ES-I3 (cell line): Measurements from ENCODE around the gene PACS1.
A peak's percentile ranks its signal among the peaks of the same experiment; 100 is the strongest.

Experiments
- H3K36me3 ChIP-seq: 2 replicates; pipeline ENCODE4 v1.6.1; 2013; ENCODE audit warnings: mild to moderate bottlenecking, low read length, control low read depth, moderate library complexity; ENCODE audit not compliant: insufficient read depth
- H3K4me1 ChIP-seq: 2 replicates; pipeline ENCODE4 v1.6.1; 2013; ENCODE audit warnings: mild to moderate bottlenecking, control low read depth, low read length; ENCODE audit not compliant: insufficient read depth
- H3K9ac ChIP-seq: 2 replicates; pipeline ENCODE4 v1.6.1; 2013; ENCODE audit warnings: low read depth, mild to moderate bottlenecking, low read length, moderate library complexity
- H3K9me3 ChIP-seq: 2 replicates; pipeline ENCODE4 v1.6.1; 2013; ENCODE audit warnings: mild to moderate bottlenecking, low read length, moderate library complexity; ENCODE audit not compliant: control insufficient read depth, insufficient read depth

Gene PACS1

DNA sequence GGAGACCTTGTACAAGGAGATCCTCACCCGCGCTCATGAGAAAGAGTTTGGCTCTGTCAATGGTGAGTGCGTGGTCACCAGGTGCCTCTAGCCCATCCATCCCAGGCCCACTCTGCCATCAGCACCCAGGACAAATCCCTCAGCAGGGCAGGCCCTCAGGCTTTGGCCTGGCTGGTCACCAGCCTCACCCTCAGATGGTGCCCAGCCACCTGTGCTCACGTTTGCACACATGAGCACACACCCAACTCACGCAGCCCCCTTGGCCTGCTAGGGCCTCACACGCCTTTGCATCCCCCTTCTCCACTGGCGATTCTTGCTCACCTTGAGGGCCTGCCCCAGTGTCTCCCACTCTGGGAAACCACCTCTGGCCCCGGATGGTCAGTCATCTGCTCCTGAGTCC is 194.3 kb downstream of the PACS1 start:
- Histone ChIP-seq H3K9ac (no peak overlapping the region), H3K9me3 (no peaks in the 10 kb centered on the region), H3K36me3 (no peaks in the 10 kb centered on the region)

DNA sequence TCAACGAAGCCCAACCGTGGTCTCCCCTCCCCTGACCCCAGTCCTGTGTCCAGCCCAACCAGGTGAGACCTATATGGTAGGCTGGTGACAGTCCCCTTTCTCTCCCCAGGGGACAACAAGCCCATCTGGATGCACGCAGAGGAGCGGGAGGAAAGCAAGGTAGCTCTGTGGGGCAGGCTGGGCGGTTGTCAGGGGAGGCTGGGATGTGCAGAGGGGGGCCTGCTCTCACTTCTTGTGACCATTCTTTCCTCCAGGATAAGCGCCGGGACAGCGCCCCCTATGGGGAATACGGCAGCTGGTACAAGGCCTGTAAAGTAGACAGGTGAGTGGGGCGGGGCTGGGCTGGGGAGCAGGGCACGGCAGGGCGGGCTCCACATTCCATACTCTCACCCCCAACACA is 194.8 kb downstream of the PACS1 start:
- H3K36me3 ChIP-seq: no peaks in the 10 kb centered on the region
- no peaks in the 10 kb centered on the region for H3K9me3 ChIP-seq
- no peak overlapping the region for H3K9ac ChIP-seq
- H3K4me1 ChIP-seq: no peaks in the 10 kb centered on the region

More for the DNA sequence above, 194.3 kb downstream of the PACS1 start:
- H3K4me1 ChIP-seq: no peaks in the 10 kb centered on the region

- Histone ChIP-seq H3K4me1 (no peaks in the 10 kb centered on the region), H3K9ac (no peak overlapping the region), H3K36me3 (no peaks in the 10 kb centered on the region), H3K9me3 (no peaks in the 10 kb centered on the region)
These were observed 195.7 kb downstream of the PACS1 start for GRCh38 chr11:66265531-66266377.

- Histone ChIP-seq H3K36me3 (no peaks in the 10 kb centered on the region), H3K4me1 (no peaks in the 10 kb centered on the region), H3K9me3 (no peaks in the 10 kb centered on the region), H3K9ac (0 out of 2 replicates have a peak overlapping the region, but pooled peaks have one; percentile 63)
These were observed 196.4 kb downstream of the PACS1 start for GRCh38 chr11:66266378-66267038.

DNA sequence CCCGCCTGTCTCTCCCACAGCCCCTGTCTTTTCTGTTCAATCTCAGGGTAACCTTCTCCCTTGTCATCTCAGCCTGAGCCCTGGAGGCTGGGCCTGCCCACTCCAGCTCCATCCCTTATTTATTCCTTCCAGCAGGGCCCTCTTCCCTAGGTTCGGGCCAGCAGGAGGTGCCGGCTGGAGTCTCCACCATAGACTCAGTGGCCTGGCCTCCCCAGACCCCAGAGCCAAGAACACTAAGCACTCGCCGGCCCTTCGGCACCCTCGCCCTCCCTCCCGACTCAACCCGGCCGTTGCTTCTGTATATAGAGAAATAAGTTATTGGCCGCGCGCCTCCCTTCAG is 196.9 kb downstream of the PACS1 start:
- no peaks in the 10 kb centered on the region for H3K4me1 ChIP-seq
- no peaks in the 10 kb centered on the region for H3K36me3 ChIP-seq
- H3K9ac ChIP-seq: peak overlapping the region; percentile 63
- no peaks in the 10 kb centered on the region for H3K9me3 ChIP-seq

- Histone ChIP-seq H3K9me3 (no peaks in the 10 kb centered on the region), H3K4me1 (no peaks in the 10 kb centered on the region), H3K9ac (peak overlapping the region; percentile 82), H3K36me3 (peaks cover 4% of the 10 kb centered on the region; the same call in 1 of the 2 replicates)
These were observed 197.5 kb downstream of the PACS1 start for GRCh38 chr11:66267379-66268243.

- Histone ChIP-seq H3K9ac (peak within 1 kb of the TSS; percentile 82), H3K36me3 (peaks cover 10% of the 10 kb centered on the region; the same call in 1 of the 2 replicates), H3K9me3 (no peaks in the 10 kb centered on the region), H3K4me1 (no peaks in the 10 kb centered on the region)
These were observed 198.3 kb downstream of the PACS1 start, which contains the start of gene RAB1B for GRCh38 chr11:66268244-66268951. RAB1B (plus strand) TSS chr11:66268639; CDS start chr11:66268680, 41 bp downstream.

- Histone ChIP-seq H3K9ac (peak overlapping the region; percentile 82), H3K9me3 (no peaks in the 10 kb centered on the region), H3K4me1 (no peaks in the 10 kb centered on the region), H3K36me3 (peaks cover 11% of the 10 kb centered on the region; the same call in 1 of the 2 replicates)
These were observed 199.2 kb downstream of the PACS1 start for GRCh38 chr11:66268952-66269905.

DNA sequence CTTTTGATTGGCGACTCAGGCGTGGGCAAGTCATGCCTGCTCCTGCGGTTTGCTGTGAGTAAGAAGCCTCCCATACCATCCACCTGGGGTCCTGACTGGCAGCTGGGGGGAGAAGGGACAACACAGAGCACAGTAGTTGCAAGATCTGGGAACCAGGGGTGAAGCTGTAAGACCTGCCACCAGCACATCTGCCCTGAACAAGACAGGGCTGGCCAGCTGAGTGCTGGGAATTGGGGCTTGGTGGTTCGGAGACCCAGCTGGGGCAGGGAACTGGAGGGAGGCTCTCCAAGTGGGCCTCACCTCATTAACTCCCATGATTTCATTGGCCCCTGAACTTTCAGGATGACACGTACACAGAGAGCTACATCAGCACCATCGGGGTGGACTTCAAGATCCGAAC is 201.7 kb downstream of the PACS1 start:
- no peaks in the 10 kb centered on the region for H3K4me1 ChIP-seq
- no peak overlapping the region for H3K9ac ChIP-seq
- peaks cover 17% of the 10 kb centered on the region; the same call in 1 of the 2 replicates for H3K36me3 ChIP-seq
- no peaks in the 10 kb centered on the region for H3K9me3 ChIP-seq

DNA sequence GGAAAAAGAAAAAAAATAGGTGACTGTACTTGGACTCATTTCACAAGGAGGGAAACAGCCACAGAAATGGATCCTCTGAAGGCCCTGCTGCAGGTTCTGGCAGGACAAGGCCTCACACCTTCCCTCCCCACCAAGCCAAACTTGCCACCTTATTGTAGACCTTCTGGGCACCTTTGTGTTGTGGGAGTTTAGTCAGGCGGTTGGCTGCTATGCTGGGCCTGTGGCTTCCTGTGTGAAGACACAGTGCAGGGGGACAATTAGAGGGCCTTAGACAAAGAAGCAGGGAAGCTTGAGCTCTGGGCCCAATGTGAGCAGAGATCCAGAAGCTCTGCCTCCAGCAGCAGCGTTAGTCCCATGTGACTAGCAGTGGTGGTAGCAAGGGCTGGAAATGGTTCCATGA is 202.5 kb downstream of the PACS1 start:
- Histone ChIP-seq H3K9me3 (no peaks in the 10 kb centered on the region), H3K36me3 (peaks cover 17% of the 10 kb centered on the region; the same call in 1 of the 2 replicates), H3K9ac (no peak overlapping the region), H3K4me1 (no peaks in the 10 kb centered on the region; the same call in 1 of the 2 replicates)

DNA sequence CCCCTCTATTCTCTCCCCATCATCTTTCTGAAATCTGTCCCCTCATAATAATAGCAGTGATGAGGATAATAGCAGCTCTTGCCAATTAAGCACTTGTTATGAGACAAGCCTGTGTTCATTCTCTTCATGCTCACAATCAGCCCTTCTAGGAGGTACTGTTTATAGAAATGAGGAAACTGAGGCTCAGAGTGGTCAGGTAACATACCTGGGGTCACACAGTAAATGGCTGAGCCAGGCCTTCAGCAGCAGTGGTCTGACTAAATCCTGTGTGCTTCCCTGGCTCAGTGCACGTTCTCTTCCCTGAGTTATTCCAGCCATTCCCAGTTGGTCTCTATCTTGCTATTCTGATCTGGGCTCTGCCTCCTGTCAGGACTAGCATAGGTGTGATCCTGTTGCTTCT is 204.1 kb downstream of the PACS1 start:
- no peaks in the 10 kb centered on the region for H3K9me3 ChIP-seq
- peaks cover 17% of the 10 kb centered on the region; the same call in 1 of the 2 replicates for H3K36me3 ChIP-seq
- H3K4me1 ChIP-seq: peaks cover 2% of the 10 kb centered on the region; the same call in 1 of the 2 replicates
- H3K9ac ChIP-seq: no peak overlapping the region

DNA sequence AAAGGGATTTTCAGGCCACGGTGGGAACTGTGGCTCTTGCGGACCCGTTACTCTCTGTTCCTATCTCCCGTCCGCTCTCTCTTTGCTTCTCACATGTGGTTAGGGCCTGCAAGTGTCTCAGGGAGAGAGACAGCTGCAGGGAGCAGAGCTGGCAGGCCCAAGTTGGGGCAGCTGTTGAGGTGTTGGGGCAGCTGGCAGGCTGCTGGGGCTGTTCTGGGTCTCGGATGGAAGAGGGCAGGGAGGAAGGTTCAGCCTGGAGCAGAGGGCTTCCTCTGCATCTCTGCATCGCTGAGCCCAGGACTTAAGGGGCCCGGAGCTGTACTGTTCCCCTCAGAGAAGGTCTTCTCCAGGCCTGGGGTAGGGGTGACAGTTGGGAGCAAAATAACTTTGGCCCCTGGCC is 205.3 kb downstream of the PACS1 start:
- Histone ChIP-seq H3K36me3 (peaks cover 17% of the 10 kb centered on the region; the same call in 1 of the 2 replicates), H3K9ac (no peak overlapping the region), H3K4me1 (peaks cover 2% of the 10 kb centered on the region; the same call in 1 of the 2 replicates), H3K9me3 (no peaks in the 10 kb centered on the region)
